ENCODE data around the gene ADCY3.

Gene ADCY3

GRCh38 chr2:24771764-24772586, 148.1 kb downstream of the ADCY3 start:
- no peak for DNase-seq (ENCODE audit: low read depth in 2 of 2, low spot score in 1 of 2)

DNA sequence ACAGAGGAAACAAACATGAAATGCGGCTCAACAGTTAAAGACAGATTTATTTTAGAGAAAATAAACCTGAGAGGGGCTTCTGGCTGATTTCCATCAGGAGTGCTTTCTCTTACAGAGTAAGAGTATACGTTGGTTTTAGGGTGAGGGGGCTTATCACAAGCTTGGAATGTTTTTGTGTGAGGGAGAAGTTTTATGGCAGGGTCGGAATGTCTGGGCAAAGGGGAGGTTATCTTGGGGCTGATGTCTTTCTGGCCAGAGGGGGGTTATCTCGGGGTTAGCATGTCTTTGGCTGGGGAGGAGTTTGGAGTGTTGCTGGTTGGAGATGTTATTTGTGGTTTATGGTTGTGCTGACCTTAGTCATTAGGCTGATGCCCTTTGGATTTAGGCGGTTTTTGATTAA, 149.0 kb downstream of the ADCY3 start:
- DNase-seq (ENCODE audit: low read depth in 2 of 2, low spot score in 1 of 2) = no peak

Data from stimulated activated CD8-positive, alpha-beta memory T cell treated with anti-CD3 and anti-CD28 coated beads, Interleukin-4, amount 100 ng/mL, for 4 hours (primary cell).